LNCaP clone FGC (cell line): ENCODE measurements around the gene RALGPS1.

ENCODE experiments used
- DNase-seq: peaks from one replicate; pipeline ENCODE4 v3.0.0-alpha.2; 2011; ENCODE audit warnings: low read depth
- H3K4me3 ChIP-seq: 2 replicates; pipeline ENCODE4 v1.5.1; 2011; ENCODE audit warnings: mild to moderate bottlenecking, low read depth, low read length, control low read depth
- CTCF ChIP-seq: IDR thresholded peaks from 2 replicates; pipeline ENCODE4 v1.5.1; 2012; ENCODE audit warnings: mild to moderate bottlenecking; ENCODE audit not compliant: control insufficient read depth, insufficient read depth; ENCODE audit errors: extremely low read depth

Gene RALGPS1

GRCh38 chr9:126953041-126953809 is 38.6 kb downstream of the RALGPS1 start:
- DNase-seq: no peak
- no peak overlapping the region for H3K4me3 ChIP-seq
- TF ChIP-seq CTCF: no peak

GRCh38 chr9:126955811-126956210 is 41.2 kb downstream of the RALGPS1 start:
- TF ChIP-seq CTCF: no peak

GRCh38 chr9:126956917-126957686 is 42.5 kb downstream of the RALGPS1 start:
- H3K4me3 ChIP-seq: no peak overlapping the region
- no peak for DNase-seq
- no peak for TF ChIP-seq CTCF

More at GRCh38 chr9:126955811-126956210, 41.2 kb downstream of the RALGPS1 start:
- H3K4me3 ChIP-seq: no peak overlapping the region
- no peak for DNase-seq

- H3K4me3 ChIP-seq: no peak overlapping the region
- DNase-seq: no peak
- no peak for TF ChIP-seq CTCF
Observed at GRCh38 chr9:126957687-126958053, 43.1 kb downstream of the RALGPS1 start.

- no peak for DNase-seq
- no peak overlapping the region for H3K4me3 ChIP-seq
- no peak for TF ChIP-seq CTCF
Observed at GRCh38 chr9:126959336-126959735, 44.8 kb downstream of the RALGPS1 start.

GRCh38 chr9:126959917-126960316 is 45.3 kb downstream of the RALGPS1 start:
- TF ChIP-seq CTCF: no peak
- no peak overlapping the region for H3K4me3 ChIP-seq
- no peak for DNase-seq
